GM18858 (cell line): ENCODE results near the gene DENND1B.

Experiments
- ATAC-seq: cut with Tn5 transposase; IDR thresholded peaks from one replicate; pipeline ENCODE4 v1.9.1; 2021; ENCODE audit not compliant: unreplicated experiment

The DENND1B gene, protein sequence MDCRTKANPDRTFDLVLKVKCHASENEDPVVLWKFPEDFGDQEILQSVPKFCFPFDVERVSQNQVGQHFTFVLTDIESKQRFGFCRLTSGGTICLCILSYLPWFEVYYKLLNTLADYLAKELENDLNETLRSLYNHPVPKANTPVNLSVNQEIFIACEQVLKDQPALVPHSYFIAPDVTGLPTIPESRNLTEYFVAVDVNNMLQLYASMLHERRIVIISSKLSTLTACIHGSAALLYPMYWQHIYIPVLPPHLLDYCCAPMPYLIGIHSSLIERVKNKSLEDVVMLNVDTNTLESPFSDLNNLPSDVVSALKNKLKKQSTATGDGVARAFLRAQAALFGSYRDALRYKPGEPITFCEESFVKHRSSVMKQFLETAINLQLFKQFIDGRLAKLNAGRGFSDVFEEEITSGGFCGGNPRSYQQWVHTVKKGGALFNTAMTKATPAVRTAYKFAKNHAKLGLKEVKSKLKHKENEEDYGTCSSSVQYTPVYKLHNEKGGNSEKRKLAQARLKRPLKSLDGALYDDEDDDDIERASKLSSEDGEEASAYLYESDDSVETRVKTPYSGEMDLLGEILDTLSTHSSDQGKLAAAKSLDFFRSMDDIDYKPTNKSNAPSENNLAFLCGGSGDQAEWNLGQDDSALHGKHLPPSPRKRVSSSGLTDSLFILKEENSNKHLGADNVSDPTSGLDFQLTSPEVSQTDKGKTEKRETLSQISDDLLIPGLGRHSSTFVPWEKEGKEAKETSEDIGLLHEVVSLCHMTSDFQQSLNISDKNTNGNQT

DNA sequence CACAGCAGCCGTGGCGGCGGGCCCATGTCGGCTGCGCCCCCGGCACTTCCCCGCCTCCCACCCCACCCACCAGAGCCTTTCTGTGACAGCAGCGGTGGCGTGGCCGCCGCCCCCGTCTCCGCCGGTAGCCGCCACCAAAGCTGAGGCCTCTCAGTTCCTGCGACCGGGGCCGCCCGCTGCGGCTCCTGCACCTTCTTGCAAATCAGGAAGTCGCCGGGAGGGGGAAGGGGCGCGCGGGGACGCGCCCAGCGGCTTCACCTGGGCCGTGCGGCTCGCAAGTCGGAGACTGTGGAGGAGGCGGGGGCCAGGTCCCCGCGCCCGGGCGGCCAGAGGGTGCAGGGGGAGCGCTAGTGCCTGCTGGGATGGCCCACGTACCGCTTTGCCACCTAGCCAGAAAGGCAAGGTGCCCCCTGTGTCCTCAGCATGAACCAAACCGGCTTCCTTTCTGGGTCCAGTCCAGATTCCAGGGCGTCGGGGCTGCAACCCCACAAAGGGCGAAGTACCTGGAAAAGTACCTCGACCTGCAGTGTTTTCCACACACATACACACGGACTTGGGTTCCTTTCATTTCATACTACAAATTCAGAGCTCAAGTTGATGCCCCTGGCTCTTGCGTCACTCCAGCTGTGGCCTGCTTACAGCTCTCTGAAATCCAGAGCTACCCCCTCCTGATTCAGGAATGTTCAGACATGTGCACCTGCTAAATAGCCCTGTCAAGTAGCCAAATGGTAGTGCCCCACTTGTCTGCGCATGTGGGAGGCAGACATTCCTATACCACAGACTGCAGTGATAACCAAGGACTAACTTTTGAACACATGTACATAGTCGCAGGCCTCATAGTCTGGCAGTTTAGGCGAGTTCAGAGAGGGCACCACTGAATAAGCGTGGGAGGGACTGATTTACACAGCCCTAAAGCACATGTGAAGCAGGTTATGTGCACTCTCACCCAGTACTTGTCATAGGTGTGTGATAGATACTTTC, at the start of gene DENND1B:
DENND1B (minus strand) TSS at position 199 of the 981 bp plus-strand sequence. CDS start 325 bp downstream, outside the sequence.
- ATAC-seq = peak; percentile 50

DNA sequence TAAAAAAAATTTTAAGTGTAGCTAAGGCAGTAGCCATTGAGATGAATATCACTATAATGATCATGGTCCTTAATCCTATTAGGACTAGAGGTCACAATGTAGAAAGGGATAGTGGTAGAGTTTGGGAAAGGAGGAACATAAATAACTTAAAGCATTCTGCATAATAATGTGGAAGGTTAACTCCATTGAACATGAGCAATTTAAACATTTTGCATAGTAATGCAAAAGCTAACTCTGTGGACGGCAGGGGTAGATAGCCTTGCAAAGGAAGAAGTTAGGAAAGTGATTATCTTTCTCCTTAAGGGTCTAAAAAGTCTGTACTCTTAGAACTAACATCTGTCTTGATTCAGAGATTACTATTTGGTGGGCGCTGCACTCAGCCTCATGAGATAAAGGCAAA, 39.0 kb upstream of the DENND1B start:
- no peak for ATAC-seq

DNA sequence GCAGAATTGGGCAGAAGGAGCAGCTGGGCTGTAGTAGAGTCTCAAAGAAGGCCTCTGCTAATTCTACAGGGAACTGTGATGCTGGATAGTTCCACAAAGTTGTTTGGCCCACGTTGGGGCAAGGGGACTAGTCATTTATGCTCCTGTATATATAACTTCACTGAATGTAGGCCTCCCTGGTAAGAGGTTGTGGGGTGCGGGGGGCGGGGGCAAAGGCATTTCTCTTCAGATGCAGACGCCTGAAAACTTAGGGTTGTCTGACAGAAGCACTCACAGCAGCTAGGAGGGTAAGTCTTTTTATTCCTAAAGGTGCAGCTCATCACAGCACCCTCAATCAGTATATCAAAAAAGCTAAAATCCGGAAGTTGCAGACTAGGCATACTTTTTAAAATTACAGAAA, 38.5 kb upstream of the DENND1B start:
- ATAC-seq = no peak

DNA sequence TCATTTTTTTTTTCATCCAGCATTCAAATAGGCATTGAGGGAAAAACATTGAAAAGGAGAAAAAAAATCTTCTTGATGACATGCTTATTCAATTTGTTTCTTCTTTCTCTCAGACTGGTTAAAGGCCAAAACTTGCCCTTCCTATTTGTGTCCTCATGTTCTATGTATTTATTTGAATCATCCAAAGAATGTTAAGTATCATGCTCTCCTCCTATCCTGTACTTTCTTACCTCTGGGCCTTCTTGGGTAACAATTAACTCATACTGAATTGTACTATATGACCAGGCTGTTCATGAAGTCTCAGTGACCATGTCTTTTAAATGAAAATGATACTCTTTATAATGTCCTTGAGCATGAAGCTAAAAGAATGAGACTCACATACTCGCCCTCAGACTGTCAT, 36.5 kb upstream of the DENND1B start:
- no peak for ATAC-seq

DNA sequence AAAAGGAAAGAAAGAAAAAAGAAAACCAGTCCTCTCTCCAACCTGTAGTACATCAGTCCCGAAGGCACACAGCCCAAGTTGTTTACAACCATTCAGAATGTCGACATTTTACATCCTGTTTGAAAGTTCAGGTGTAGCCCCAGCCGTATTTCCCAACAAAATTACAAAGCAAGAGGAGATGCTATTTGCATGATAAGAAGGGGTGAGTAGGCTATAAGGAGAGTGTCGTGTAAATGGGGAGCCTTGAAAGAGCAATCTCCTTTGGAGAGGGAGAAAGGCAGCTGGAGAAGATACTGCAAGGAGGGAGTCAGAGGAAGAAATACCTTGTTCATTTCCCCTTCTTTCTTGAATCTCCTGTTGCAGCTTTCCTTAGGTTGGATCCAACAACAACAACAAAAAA, 35.5 kb upstream of the DENND1B start:
- no peak for ATAC-seq

DNA sequence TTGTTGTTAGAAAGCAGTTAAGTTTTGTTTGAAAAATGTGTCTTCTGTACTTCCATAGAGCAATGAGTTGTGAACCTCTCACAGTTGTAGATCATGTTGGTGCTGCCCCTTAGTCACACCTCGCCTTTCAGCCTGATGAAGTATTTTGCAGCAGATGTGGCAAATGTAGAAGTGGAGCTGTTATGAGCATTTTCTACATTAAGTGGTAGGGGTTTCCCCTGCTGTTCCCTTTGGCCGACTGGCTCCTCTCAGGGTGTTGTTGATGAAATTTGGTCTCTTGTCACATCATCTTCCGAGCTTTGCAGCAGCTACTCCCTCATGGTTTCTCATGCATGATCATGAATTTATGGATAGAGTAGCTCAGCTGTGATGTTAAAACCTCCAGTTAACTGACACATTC, 33.6 kb upstream of the DENND1B start:
- ATAC-seq = no peak

DNA sequence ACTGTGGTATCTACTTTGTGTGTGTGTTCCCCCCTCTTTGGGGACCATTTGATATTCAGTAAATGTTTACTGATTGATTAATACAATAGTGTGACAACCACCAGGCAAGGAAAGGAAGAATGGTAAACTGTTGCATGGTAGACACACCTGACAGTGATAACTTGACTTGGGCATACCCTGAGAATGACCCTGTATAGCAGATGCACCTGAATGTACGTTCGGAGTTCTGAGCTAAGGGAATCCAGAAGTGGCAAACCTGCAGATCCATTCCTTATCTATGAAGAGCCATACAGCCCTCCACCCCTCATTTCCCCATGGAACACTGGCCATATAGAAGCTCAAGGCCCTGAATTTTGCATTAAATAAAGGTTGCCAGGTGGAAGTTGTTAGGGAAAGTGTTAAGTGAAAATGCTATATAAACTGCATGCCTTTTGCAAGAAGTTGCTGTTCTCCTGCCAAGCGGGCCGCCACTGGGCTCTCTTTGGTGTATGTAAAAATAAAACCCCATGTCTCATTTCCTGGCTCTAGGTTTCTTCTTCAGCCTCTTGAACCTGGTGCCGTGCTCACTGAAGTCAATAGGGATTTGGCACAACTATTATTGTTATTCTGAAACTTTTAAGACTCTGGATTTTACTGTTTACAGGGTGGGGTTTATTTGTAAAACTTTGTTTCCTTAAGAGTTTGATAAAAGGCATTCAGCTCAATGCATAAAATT, 32.6 kb upstream of the DENND1B start:
- ATAC-seq = no peak

DNA sequence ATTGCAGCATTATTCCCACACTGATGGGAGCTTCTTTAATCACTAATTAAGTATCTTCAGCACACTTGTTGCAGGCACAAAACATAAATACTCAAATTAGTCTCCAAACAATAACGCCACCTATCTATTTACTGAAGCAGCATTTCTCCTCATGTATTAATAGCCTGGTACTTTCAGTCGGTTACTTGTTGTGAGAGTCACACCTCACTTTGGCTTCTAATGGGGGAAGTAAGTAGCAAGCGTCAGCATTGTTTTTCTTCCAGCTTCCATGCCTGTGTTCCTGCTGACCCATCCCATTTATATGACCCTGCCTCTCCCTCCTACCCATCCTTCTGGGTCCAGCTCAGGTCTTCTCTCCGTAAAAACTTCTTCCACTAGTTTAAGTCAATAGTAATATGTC, 31.9 kb upstream of the DENND1B start:
- no peak for ATAC-seq

DNA sequence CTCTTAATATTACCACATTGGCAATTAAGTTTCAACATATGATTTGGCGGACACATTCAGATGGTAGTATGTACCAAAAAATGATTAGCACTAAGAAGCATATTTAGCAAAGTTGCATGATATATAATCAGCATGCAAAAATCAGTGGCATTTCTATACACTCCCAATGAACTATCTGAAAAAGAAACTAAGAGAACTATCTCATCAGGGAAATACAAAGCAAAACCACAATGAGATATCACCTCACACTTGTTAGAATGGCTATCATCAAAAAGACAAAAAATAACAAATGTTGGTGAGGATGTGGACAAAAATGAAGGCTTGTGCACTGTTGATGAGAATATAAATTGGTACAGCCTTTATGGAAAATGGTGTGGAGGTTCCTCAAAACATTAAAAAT, 31.4 kb upstream of the DENND1B start:
- ATAC-seq = no peak

DNA sequence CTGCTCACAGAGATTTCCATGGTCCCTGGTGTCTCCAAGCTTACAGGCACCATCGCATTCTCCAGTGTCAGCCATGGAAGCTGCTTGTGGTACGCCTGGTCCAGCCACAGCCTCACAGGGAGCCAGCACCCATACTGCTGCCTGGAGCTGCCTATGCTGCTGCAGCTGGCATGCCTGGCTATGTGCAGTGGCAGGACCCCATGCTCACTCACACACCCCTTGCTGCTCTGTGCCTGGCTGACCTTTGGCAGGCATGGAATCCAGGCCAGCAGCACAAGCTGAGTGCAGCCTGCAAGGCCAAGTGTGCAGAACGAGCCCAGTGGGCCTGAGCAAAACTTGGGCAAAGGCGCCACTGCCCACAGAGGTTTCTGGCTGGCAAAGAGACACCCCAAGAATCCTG, 26.4 kb upstream of the DENND1B start:
- ATAC-seq = no peak

DNA sequence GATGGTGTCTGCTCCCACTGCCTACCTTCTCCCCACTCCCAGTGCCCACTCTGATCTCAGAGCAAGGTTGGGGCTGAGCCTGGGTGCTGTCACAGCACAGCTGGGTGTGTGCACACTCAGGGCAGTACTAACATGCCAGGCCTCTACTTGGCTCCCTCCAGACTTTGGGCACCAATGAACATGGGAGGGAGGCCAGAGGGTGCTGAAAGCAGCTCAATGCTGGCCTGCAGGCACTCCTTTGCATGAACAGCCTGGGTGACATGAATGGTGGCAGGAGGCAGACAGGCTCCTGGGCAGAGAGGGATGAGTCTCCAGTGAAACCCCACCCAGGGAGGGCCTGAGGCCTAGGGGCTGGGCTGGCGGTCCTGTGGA, 25.8 kb upstream of the DENND1B start:
- ATAC-seq = no peak

DNA sequence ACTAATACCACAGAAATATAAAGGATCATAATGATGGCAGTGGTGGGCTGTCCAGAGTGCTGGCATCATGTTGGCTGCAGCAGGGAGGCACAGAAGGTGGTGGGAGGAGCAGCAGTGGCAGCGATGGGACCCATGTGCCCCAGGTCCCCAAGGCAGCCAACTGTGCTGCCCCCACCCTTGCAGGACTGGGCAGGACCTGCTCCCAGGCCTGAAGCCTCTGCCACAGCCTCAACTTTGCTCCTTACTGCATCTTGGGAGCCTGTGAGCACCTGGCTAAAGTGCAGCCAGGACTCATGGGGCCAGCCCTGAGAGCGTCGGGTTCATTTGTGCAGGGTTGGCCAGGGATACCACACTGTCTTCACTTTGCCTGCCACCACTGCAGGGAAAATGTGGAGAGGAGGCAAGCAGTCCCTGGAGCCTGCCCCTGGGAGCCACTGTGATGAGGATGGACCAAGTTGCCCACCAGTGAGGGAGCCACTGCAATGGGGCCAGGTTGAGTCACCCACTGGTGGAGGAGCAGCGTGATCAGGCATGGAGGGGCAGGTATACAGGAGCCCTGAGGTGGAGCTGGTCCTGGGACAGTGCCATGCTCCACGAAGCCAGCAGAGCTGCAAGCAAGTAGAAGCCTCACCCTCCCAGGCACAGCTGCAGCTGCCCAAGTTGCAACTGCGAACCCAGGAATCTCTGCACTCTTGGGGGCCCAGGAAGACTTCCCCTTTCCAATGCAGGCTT, 25.3 kb upstream of the DENND1B start:
- ATAC-seq = no peak

DNA sequence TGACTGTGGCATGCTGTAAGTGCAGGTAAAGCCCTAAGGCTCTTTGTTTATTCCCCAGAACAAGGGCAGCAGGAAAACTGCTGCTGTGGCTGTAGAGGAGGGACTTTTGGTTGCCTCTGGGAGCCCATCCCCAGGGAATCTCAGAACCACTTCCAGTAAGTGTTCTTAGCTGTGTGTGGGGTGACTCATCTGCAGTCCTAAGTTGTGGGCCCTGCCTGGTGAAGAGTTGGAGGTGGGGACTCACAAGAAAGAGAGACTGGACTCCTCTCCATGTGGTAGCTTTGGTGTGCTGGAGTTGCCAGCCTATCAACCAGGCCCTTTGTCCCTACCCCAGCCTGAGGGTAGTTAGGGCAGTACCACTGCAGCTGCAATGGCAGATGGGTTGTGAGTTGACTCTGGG, 24.0 kb upstream of the DENND1B start:
- ATAC-seq = no peak

DNA sequence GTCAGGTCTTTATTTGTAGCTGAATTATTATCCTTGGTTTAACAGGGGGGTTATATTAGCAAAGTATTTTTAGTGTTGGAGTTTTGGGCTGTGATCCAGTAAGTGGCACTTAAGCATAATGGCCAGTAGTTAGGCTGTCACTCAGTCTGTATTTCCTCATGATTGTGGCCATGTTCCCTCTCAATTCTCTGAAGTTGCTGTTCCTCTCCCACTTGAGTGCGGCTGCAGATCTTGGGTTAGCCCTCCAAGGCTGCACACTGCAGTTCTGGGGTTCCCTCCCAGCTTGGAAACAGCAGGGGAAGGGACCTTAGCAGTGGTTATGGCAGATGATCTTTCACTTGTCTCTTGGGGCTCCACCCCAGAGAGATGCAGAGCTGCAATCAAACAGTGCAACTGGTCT, 23.2 kb upstream of the DENND1B start:
- ATAC-seq = no peak

DNA sequence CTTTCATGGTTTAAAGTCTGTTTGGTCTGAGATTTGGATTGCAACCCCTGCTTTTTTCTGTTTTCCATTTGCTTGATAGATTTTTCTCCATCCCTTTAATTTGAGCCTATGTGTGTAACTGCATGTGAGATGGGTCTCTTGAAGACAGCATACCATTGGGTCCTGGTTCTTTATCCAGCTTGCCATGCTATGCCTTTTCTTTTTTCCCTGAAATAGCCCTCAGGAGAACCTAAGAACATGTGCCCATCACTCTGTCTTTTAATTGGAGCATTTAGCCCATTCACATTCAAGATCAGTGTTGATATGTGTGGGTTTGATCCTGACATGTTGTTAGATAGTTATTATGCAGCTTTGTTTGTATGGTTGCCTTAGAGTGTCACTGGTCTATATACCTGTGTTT, 21.7 kb upstream of the DENND1B start:
- ATAC-seq = no peak

DNA sequence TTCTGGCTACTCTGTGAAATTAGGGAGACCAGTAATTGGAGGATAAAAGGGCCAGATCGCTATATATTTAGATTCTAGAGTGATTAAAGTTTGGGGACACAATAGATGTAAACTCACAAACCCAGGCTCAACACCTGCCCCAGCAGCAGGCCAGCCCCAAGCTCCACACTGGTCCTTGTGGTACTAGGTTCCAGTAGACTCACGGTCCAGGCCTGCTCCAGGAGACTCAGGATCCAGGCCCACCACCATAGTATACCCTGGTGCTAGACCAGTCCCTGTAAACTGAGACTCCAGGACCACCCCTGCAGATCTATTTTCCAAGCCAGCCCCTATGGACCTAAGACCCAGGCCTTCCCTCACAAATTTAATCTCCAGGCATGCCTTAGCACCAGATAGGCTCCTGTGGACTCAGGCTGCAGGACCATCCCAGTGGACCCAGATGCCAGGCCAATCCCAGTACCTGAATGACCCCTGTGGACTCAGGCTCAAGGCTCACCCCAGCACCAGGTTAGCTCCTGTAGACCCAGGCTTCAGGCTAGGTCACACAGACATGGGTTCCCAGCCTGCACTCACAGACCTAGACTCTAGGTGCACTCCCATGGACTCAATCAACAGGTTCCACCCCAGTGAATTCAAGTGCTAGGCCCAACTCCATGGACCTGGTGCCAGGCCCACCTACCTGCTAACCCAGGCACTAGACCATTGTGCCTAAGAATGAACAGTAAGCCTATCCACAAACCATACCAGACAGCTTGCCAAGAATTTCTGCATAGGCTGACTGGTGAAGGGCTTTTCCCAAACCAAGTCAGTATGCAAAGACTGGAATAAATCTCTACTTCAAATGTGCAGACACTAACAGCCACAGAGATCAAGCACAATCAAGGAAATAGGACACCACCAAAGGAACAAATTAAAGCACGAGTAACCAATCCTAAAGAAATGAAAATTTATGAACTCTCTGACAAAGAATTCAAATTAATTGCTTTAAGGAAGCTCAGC, 13.8 kb upstream of the DENND1B start:
- ATAC-seq = no peak

DNA sequence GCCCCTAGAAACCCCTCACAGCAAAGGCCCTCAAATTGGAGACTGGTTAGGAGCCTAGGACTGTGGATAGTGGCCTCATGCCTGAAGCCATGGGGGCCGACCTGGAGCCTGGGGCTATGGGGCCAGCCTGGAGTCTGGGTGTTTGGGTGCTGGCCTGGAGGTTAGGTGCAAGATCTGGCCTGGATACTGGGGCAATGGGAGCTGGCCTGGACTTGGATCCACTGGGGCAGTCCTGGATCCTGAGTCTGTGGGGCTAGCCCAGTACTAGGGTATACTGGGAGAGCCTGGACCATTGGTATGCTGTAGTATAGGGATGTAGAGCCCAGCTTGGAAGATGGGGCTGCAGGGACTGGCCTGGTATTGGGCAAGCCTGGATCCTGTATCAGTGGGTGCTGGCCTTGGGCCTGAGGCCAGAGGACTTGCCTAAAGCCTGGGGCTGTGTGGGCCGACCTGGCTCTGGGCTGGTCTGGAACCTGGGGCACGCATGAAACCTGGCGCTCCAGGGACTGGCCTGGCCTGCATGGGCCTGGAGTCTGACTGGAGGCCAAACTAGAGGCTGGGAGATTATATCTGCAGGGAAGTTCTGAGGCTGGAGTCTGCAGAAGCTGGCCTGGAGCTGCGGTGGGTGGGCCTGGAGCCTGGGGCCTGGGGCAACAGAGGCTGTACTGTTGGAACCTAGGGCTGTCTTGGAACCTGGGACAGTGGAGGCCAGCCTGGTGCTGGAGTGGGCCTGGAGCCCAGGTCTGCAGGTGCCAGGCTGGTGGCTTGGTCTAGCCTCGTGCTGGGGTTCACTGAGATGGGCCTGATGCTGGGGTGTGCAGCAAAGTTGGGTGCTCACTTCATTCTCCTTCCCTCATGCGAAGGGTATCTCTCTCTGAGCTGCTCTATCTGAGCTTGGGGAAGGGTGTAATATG, 12.6 kb upstream of the DENND1B start:
- ATAC-seq = no peak

DNA sequence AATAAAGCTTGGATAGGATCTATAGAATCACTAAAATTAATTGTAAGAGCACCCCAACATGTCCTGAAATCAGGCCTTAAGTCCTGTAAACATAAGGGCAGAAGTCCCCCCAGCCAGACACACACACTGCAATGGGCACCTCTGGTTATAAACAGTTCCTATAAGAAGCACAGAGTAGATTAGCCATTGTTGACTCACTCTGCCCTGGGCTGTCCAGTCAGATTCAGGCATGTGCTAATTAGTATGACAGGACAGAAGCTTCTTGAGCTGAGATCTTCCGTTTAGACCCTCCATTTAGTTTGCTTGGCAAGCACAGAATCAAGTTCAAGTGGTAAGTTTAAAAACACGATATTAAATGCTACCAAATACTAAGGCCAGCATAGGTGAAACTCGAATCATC, 11.8 kb upstream of the DENND1B start:
- ATAC-seq = no peak
